Superior temporal gyrus (tissue), 1 donor: Measurements from ENCODE around the gene PABPC3.

Experiments
- DNase-seq: peaks from one replicate; pipeline ENCODE4 v3.0.0-alpha.2; 2016; ENCODE audit errors: extremely low spot score

PABPC3 gene

DNA sequence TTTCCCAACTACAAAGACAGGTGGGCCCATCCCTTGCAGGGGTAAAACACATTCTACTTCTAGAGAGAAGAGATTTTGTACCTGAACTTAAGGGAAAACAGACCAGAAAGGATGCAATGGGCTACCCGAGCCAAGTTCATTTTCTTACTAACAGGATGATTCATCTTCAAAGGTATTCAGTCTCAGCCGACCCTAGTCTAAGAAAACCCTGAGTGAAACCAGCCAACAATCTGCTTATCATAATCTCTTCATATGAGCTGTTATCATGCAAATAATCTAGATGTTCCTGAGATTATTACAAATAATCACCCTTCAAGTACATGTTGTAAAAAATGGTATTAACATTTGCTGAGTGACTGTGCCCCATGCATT is 15.6 kb downstream of the PABPC3 start:
- DNase-seq: no peak

DNA sequence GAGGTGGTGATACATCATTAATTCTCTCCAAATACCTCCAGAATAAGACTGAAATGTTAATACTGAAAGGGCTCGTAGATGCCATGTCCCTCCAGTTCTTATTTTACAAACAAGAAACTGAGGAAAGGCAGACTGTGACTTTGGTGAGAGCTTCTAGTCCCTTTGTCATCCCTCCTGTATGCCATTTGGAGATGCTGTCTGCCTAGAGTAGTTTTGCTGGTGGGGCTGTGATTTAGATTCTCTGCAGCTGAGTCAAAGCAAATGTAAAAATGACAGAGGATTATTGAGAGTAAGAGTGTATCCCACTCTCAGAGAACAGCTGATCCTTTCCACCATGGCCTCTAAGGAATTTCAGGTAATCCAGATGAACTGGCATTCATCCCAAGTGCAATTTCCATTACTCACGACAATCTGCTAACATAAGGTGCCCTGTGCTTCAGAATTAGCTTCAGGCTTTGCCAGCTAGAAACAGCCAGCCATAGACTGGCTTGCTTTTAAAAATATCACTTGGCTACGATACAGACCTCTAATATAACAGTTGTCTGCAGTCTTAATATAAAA is 16.8 kb downstream of the PABPC3 start:
- DNase-seq: peak; percentile 48

DNA sequence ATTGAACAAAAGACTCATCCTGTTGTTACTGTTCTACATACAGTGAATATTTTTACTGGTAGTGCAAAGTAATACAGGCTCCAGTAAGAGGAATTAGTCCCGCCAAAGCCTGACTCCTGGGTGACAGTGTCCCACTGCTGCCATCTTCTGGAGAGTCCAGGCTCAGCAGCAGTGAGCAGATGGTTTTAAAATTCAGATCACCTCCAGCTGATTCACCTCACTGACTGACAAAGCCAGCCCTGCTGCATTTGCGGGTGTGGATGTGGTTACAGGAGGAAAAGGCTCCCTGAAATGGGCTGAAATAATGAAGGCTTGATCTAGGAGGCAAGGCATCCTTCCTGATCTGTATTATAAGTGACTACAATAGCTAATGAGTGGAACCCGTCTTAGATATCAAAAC is 18.3 kb downstream of the PABPC3 start:
- DNase-seq: peak; percentile 93

DNA sequence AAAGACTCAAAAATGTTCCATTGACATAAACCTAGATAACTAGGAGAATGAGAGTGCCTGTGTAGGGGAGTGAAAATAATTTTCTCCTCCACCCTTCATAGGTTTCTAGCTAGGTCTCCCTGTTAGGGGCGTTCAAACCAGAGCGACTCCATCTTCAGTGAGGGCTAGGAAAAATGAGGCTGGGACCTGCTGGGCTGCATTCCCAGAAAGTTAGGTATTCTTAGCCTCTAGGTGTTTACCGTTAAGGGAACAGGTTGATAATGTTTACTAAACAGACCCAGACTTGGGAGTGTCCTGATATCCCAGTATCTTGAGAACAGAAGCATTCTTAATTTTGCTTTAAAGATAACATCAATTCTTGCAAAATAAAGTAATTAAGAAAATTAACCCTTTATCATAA is 20.1 kb downstream of the PABPC3 start:
- DNase-seq: no peak

DNA sequence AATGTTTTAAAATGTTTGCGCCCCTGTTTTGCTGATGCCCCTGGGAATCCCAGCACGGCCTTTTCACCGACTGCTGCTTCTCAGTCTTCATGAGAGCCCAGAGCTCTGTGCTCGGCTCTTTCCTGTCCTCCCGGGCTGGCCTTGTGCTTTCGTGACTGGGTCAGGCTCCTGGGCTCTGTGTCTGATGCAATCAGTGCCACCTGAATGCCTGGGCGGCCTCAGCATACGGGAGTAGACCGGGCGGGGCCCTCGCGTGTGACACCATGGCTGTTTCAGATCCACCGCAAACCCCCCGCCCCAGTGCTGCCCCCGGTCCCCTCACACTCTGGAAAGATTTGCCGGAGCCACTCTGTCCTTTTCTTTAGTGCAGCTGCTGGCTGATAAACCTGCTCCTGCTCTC is 21.4 kb downstream of the PABPC3 start:
- DNase-seq: no peak

DNA sequence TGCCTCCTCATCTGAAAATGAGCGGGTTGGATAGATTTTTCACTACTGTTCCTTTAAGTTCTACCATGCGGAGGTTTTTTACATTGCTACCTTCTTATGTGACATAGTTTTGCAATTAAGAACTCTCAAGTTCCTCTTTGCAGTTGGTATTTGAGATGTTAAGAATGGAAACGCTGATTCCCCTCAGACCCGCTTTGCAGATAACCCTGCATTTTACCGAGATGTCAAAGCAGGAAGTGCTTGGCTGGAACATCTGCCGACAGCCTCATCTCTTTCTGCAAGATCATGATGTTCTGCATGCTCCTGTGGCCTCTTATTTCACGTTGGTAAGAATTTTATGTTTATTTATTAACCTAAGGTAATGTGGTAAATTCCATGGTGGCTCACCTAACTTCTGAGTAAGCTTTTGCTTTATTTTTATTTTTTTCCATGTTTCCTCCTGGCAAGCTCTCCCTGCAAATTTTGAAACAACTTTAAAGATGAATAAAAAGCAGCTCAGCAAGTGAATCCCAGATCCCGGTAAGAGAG is 22.5 kb downstream of the PABPC3 start:
- no peak for DNase-seq

DNA sequence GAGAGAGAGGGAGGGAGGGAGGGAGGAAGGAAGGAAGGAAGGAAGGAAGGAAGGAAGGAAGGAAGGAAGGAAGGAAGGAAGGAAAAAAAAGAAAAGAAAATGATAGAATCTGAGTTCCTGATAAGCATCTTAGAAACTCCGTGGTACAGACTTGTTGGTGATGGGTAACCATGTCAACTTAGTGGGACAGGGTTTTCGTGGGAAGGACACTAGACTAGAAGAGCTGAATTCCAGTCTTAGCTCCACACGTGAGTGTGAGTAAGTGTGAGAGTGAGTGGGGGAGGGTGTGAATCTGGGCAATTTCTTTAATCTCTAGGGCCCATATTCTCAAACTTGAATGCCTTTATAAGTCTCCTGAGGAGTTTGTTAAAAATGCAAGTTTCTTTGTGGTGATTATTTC is 35.0 kb downstream of the PABPC3 start:
- no peak for DNase-seq

DNA sequence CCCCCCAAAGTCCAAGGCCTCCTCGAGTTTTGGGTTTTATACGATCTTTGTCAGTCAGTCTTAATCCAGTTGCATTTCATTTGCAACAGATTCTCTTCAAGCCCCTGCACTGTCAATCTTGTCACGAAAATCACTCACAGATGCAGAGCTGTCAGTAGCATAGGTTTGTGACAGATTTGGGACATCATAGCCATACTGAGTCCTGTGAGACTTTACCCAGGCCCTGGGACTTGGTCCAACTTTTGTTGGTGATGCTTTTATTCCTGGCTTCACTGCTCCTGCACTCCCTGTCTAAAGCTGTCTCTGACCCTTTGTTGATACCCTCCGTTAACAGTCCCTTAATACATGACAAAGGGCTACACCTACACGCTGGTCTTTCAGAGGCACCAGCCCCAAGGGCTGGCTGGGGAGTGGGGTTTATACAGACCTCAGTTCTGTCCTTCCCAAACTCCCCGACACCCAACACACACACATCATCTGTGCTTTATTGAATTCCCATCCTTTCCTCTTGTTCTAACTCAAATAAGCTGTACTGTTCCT is 36.0 kb downstream of the PABPC3 start:
- DNase-seq: no peak

DNA sequence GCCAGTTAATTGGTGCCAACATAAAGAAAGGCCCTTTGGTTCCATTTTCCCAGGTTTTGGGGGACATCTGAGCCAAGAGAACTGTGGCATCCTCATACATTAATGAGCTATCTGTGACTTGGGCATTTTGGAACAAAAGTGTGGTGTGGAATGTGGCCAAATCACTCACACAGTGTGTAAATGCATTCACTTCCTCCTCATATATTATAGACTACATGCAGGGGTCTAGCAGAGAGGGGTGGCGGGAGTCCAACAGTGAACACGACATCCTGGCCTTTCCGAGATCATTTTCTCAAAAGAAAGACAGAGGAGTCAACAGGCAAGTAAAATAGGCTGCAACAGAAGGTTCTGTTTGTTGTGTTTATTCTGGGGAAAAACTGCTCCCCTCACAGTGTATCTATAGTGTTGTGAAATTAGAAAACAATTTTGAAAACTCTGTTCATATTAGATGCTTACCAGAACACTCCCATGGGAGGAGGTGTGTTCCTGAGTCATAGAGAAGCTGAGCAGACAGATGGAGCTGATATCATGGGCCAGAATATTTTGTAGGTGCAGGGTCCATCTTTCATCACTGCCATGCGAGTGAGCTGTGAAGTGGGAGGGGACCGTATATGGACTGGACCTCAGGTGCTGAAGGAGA is 36.9 kb downstream of the PABPC3 start:
- no peak for DNase-seq

DNA sequence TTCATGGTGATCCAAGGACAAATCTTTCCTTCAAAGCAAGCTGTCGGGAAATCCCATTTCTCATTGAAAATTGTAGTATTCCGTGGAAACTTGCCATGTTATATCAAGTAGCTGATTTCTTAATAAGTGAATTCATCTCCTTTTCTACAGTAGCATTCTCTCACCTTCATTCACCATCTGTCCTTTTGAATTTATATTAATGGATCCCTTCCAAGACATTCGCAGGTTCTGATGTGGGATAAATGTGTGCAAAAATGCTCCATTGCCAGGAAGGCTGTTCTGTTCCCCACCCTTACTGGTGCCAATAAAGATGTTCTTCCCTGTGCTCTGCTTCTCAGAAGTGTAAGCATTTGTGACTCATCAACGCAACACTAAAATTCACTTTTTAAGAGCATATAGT is 40.0 kb downstream of the PABPC3 start:
- DNase-seq: peak; percentile 61

DNA sequence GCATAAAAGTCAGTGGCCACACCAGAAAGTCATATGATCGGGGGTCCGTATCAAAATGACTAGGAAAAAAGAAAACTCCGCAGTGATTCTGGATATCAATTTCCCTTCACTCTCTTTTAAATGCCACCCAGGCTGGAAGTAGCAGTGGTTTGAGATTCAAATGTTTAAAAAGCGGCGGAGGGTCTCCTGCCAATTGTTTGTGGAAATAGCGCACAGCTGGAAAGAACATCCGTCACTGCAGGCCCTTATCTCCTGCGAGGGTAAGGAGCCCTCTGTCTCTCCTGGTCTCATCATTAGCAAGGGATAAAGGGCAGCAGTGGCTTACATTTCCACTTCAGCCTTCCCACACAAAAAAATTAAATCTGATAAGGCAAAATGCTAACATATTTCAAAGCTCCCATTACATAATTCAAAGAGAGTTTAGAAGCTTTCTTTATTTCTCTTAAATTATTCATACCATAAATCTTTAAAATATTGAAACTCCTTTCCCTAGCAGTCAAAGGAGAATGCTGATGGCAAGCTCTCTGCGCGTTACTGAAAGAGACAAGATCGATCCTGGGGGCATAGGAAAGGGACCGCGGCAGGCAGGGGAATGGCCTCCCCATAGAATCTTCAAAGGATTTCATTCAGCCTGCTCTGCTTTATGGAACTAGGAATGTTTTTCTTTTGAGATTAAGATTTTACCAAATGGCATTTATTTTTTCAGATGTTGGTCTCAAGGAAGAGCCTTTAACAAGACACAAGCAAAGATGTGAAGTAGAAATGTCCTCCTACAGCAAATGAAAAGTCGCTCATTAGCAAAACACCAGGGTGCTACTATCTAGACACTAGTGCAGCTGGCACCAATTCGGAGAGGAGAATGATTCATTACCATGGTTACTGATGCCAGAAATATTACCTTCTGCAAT is 41.2 kb downstream of the PABPC3 start:
- peak; percentile 81 for DNase-seq

DNA sequence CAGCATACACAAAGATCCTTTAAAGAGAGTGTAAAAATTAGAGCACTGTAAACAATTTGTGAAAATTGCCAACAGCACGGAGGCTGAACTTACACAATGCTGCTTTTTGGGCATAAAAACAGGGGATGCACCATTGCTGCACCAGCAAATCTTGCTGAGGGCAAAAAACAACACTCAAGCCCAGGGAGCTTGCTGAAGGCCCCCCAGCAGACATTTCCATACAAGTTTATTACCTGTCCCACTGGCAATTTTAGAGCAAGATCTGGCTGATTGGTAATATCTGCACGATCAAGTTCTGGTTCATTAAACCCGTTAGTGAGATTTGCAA is 41.8 kb downstream of the PABPC3 start:
- DNase-seq: no peak

DNA sequence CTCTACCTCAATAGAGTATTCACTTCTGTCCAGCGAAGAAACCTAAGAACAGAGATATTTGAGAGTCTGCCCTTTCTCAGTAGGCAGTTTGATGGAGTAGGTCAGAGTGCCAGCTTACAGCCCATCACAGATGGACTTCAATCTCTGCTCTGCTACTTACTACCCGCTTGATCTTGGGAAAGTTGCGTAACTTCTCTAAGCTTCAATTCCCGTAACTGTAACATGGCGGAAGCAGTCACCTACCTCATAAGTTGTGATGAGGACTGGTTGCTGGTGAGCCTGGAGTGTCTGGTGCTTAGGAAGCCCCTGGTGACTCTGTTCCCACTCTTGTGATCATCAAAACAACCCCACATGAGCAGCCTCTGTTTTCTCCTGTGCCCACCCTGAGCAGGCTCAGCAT is 45.1 kb downstream of the PABPC3 start:
- DNase-seq: no peak

DNA sequence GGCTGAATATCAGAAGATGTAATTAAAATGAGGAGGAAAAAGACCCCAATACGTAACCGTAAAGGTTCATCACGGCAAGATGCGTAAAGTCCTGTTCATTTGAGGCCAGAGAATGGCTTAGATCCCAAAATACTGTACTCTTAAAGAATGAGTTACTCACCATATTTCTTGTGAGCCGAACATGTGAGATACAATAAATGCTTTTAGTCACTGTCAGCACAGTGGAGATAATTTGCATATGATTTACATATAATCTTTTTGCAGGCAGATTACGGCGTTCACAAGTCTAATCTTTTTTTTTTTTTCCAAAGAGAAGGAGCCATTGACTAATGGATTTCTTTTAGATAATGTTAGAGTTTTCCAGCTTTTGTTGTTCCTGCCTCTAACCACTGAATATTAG is 47.8 kb downstream of the PABPC3 start:
- DNase-seq: peak; percentile 54

DNA sequence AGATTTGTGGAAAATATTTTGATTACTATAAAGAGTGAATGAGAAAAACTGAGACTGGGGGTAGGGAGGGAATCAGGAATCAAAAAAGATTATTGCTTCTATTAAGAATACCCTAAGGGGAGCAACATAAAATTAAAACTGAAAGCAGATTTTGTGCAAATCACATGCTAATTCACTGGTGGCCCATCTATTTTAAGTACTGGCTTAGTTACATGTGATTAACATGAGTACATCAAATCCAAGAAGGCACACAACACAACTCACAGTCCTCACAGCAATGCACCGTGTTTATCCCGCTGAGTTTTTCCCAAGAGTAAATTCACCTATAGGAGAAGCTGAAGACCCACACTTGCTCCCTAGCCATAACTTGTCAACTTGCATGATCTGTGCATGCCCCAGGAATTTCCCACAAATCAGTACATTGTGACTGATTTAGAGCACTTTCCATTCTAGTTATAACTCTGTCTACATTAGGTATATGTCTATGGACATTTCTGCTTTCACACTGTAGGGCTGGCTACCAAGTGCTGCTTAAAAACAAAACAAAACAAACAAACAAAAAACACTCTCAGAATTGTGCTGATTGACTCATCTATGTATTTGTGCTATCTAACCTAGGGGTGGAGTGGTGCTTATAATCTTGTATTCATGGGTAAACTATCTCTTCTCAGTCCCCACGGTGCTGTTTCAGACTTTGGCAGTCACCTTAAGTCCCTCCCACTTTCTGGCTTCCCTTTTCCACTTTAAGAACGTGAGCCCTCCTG is 51.9 kb downstream of the PABPC3 start:
- DNase-seq: no peak

DNA sequence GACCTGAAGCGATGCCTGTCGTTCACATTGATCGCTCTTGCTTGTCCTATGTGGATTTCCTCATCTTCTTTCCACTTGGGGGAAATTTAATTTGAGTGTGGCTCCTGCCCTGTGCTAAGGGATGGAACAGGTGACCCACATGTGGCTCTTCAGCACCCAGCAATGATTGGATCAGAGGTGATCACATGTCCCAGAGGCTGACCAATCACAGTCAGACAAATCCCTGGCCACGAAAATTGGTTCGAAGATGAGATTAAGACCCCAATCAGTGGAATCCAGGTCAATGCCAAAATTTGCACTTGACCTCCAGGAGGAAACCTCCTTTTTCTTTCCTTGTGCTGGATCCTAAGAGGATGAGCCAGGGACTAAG is 52.5 kb downstream of the PABPC3 start:
- DNase-seq: no peak
